Mucosa of descending colon (tissue), 3 donors: Measurements from ENCODE around the gene CDC5L. TPM values are rescaled to one million over a fixed set of nuclear protein-coding genes. Genes with fewer than 3 reads are reported as not detected.

Source experiments
- ATAC-seq: fragments of 200-7000 bp; cut with Tn5 transposase; one replicate; pipeline ENCODE4 v1.9.1; 2020; ENCODE audit warnings: mild to moderate bottlenecking, moderate library complexity
- DNase-seq, 3 donors: peaks; one replicate each; pipeline ENCODE4 v3.0.0-alpha.2; 2020
- H3K36me3 ChIP-seq: fragments of 200-600 bp; one replicate; pipeline ENCODE4 v1.8.0; 2021; ENCODE audit warnings: low read depth, mild to moderate bottlenecking
- H3K4me1 ChIP-seq: fragments of 200-600 bp; one replicate; pipeline ENCODE4 v1.8.0; 2021; ENCODE audit warnings: low read depth, mild to moderate bottlenecking
- H3K4me3 ChIP-seq: fragments of 200-600 bp; one replicate; pipeline ENCODE4 v1.8.0; 2021; ENCODE audit warnings: mild to moderate bottlenecking
- H3K9me3 ChIP-seq: fragments of 200-600 bp; one replicate; pipeline ENCODE4 v1.8.0; 2021; ENCODE audit warnings: mild to moderate bottlenecking
- intact Hi-C, 2 donors: fragments of 100-400 bp; cut with DNase I in 1 of 2; cut with micrococcal nuclease in 1 of 2; formaldehyde crosslinking; loops; one replicate each; pipeline versions ENCODE4 v1.11.0 to v1.11.1; 2022; cut with DNase I, micrococcal nuclease
- total RNA-seq, 3 donors: library from RNA; stranded (reverse); fragmentation: NEBNext Ultra II Directional in 2 of 3; extraction: Animal tissue kit (Norgen Biotek cat#: 25700) in 2 of 3; gene quantifications; one replicate each; pipeline versions ENCODE4 v1.2.1 to v1.2.4, GENCODE V29; 2021 to 2023
- TF ChIP-seq, protein P1 (sequence below): fragments of 200-600 bp; IDR thresholded peaks from one replicate; pipeline ENCODE4 v1.8.0; 2022; ENCODE audit warnings: antibody characterized with exemption, mild to moderate bottlenecking
- donor health status: DM: no; HTN: no; CAD: no; lungs with moderate emphysema.
- donor health status: DM: no; HTN: no; CAD: no.
- donor health status: DM: no; HTN: yes; CAD: no.

CDC5L gene
- total RNA-seq, 3 donors from 2014 or later, result 16.9 to 20.7 (median 17.8) TPM

DNA sequence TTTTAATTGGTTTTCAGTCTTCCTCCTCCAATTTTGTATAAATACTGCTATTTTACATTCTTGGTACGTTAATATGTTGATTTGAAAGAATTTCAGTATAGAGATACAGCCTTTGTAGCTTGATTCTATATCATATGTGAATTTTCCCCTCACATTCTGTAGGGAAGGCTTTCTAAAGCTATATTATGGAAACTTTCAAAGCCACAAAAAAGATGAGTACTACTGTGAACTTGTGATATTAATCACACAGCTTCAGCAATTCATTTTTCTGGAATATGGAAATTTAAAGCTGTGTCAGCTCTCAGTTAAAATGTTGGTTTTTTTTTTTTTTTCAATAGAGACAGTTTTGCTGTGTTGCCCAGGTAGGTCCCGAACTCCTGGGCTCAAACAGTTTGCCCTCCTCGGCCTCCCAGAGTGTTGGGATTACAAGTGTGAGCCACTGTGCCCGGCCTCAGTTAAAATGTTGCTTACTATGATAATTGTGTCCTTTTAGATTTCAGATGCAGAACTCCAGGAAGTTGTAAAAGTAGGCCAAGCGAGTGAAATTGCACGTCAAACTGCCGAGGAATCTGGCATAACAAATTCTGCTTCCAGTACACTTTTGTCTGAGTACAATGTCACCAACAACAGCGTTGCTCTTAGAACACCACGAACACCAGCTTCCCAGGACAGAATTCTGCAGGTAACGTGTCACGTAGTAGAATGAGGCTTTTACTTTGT is 20.6 kb downstream of the CDC5L start:
- Histone ChIP-seq H3K4me1 (no peaks in the 10 kb centered on the region), H3K36me3 (no peaks in the 10 kb centered on the region), H3K4me3 (no peak overlapping the region), H3K9me3 (no peaks in the 10 kb centered on the region)
- ATAC-seq (no peak), DNase-seq (no peak)
- intact Hi-C loops, result no loop called here
- TF ChIP-seq, protein P1, sequence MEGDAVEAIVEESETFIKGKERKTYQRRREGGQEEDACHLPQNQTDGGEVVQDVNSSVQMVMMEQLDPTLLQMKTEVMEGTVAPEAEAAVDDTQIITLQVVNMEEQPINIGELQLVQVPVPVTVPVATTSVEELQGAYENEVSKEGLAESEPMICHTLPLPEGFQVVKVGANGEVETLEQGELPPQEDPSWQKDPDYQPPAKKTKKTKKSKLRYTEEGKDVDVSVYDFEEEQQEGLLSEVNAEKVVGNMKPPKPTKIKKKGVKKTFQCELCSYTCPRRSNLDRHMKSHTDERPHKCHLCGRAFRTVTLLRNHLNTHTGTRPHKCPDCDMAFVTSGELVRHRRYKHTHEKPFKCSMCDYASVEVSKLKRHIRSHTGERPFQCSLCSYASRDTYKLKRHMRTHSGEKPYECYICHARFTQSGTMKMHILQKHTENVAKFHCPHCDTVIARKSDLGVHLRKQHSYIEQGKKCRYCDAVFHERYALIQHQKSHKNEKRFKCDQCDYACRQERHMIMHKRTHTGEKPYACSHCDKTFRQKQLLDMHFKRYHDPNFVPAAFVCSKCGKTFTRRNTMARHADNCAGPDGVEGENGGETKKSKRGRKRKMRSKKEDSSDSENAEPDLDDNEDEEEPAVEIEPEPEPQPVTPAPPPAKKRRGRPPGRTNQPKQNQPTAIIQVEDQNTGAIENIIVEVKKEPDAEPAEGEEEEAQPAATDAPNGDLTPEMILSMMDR, result no peak

GRCh38 chr6:44409207-44409794 is 21.8 kb downstream of the CDC5L start:
- ATAC-seq (no peak), DNase-seq (no peak)
- intact Hi-C loops, result no loop called here
- no peaks in the 10 kb centered on the region for H3K4me1 ChIP-seq
- no peak overlapping the region for H3K4me3 ChIP-seq
- H3K9me3 ChIP-seq, result no peaks in the 10 kb centered on the region
- TF ChIP-seq, protein P1, result no peak
- no peaks in the 10 kb centered on the region for H3K36me3 ChIP-seq

- ATAC-seq (no peak), DNase-seq (no peak)
- H3K9me3 ChIP-seq, result no peaks in the 10 kb centered on the region
- intact Hi-C loops, result no loop called here
- no peak overlapping the region for H3K4me3 ChIP-seq
- no peaks in the 10 kb centered on the region for H3K36me3 ChIP-seq
- H3K4me1 ChIP-seq, result peaks cover 4% of the 10 kb centered on the region
- TF ChIP-seq, protein P1, result no peak
These were observed 22.9 kb downstream of the CDC5L start for GRCh38 chr6:44410363-44410762.

- no peak for ATAC-seq
- no peak for DNase-seq
- Histone ChIP-seq H3K9me3 (no peaks in the 10 kb centered on the region), H3K4me1 (peaks cover 8% of the 10 kb centered on the region), H3K4me3 (no peak overlapping the region), H3K36me3 (no peaks in the 10 kb centered on the region)
- intact Hi-C loops, result no loop called here
- TF ChIP-seq, protein P1, result no peak
These were observed 23.6 kb downstream of the CDC5L start for GRCh38 chr6:44411141-44411540.

GRCh38 chr6:44415449-44415848 is 27.9 kb downstream of the CDC5L start:
- Histone ChIP-seq H3K9me3 (no peaks in the 10 kb centered on the region), H3K4me3 (no peak overlapping the region), H3K4me1 (peaks cover 8% of the 10 kb centered on the region), H3K36me3 (no peaks in the 10 kb centered on the region)
- ATAC-seq, result peak; percentile 89
- intact Hi-C loops, result no loop called here
- TF ChIP-seq, protein P1, result no peak
- DNase-seq, result peak in 2 of 3 donors; percentile 32 to 36
